ENCODE data around the gene PPP6R2.

DNA sequence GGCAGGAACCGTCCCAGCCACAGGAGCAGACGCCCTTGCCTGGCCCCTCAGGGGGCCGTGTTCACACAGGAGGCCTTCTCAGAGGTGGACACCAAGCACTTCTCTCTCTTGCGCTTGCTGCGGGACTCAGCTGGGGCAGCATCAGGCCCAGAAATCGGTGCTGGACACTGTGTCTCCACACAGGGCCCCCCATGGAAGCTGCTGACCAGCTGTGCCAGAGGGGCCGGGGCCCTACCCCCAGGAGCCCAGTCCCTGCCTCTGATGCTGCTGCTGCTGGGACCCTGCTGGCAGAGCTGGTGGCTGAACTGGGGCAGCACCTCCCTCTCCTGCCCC, 39.6 kb upstream of the PPP6R2 start:
- no peak for TF ChIP-seq ZNF621 (tag by site-specific recombination; IDR thresholded peaks at IDR 0.05)
- TF ChIP-seq, protein P1, sequence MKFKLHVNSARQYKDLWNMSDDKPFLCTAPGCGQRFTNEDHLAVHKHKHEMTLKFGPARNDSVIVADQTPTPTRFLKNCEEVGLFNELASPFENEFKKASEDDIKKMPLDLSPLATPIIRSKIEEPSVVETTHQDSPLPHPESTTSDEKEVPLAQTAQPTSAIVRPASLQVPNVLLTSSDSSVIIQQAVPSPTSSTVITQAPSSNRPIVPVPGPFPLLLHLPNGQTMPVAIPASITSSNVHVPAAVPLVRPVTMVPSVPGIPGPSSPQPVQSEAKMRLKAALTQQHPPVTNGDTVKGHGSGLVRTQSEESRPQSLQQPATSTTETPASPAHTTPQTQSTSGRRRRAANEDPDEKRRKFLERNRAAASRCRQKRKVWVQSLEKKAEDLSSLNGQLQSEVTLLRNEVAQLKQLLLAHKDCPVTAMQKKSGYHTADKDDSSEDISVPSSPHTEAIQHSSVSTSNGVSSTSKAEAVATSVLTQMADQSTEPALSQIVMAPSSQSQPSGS (tag by site-specific recombination; IDR thresholded peaks at IDR 0.05; ENCODE audit: low read depth) = no peak
- no peak for TF ChIP-seq ZFP3 (tag by site-specific recombination; IDR thresholded peaks at IDR 0.05; ENCODE audit: low read depth)
- no peak for TF ChIP-seq ZNF121 (tag by site-specific recombination; IDR thresholded peaks at IDR 0.05)
- TF ChIP-seq, protein P2, sequence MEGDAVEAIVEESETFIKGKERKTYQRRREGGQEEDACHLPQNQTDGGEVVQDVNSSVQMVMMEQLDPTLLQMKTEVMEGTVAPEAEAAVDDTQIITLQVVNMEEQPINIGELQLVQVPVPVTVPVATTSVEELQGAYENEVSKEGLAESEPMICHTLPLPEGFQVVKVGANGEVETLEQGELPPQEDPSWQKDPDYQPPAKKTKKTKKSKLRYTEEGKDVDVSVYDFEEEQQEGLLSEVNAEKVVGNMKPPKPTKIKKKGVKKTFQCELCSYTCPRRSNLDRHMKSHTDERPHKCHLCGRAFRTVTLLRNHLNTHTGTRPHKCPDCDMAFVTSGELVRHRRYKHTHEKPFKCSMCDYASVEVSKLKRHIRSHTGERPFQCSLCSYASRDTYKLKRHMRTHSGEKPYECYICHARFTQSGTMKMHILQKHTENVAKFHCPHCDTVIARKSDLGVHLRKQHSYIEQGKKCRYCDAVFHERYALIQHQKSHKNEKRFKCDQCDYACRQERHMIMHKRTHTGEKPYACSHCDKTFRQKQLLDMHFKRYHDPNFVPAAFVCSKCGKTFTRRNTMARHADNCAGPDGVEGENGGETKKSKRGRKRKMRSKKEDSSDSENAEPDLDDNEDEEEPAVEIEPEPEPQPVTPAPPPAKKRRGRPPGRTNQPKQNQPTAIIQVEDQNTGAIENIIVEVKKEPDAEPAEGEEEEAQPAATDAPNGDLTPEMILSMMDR (tag by site-specific recombination; IDR thresholded peaks at IDR 0.05) = no peak
- TF ChIP-seq, protein P3, sequence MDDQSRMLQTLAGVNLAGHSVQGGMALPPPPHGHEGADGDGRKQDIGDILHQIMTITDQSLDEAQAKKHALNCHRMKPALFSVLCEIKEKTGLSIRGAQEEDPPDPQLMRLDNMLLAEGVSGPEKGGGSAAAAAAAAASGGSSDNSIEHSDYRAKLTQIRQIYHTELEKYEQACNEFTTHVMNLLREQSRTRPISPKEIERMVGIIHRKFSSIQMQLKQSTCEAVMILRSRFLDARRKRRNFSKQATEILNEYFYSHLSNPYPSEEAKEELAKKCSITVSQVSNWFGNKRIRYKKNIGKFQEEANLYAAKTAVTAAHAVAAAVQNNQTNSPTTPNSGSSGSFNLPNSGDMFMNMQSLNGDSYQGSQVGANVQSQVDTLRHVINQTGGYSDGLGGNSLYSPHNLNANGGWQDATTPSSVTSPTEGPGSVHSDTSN (CRISPR knock-in tag; IDR thresholded peaks at IDR 0.05) = no peak
